ENCODE results near the gene EIF4G3. TPM values are rescaled to one million over a fixed set of nuclear protein-coding genes. Genes with fewer than 3 reads are reported as not detected.

EIF4G3 gene
- total RNA-seq, 1 experiment from 2014 or later = 86.8 TPM

DNA sequence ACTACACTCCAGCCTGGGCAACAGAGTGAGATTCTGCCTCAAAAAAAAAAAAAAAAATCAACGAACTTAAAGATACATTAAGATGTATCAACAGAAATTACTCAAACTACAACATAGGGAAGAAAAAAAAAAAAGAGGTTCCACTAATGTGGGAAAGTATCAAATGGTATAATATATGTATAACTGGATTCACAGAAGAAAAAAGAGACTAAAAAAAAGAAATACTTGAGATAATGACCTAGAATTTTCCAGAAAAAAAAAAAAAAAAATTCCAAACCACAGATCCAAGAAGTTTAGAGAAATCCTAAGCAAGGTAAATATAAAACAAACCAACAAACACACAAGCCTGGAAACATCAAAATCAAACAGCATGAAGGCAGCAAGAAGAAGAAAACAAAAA is 45.5 kb downstream of the EIF4G3 start:
- ChIA-PET POLR2A (ENCODE audit: low non-redundant PET) (no interaction called here), CTCF (no interaction called here)
- H3K27ac ChIP-seq (ENCODE audit: low read depth, low read length, poor library complexity, severe bottlenecking) = no peak overlapping the region
- no TSS peak for BruUV-seq (replicated peaks)
- no peaks in the 10 kb centered on the region for H3K9me3 ChIP-seq (ENCODE audit: low read depth, low read length, poor library complexity, severe bottlenecking)
- no peak overlapping the region for H3K4me3 ChIP-seq (ENCODE audit: low read depth, low read length, poor library complexity, severe bottlenecking)
- TF ChIP-seq, protein P1, sequence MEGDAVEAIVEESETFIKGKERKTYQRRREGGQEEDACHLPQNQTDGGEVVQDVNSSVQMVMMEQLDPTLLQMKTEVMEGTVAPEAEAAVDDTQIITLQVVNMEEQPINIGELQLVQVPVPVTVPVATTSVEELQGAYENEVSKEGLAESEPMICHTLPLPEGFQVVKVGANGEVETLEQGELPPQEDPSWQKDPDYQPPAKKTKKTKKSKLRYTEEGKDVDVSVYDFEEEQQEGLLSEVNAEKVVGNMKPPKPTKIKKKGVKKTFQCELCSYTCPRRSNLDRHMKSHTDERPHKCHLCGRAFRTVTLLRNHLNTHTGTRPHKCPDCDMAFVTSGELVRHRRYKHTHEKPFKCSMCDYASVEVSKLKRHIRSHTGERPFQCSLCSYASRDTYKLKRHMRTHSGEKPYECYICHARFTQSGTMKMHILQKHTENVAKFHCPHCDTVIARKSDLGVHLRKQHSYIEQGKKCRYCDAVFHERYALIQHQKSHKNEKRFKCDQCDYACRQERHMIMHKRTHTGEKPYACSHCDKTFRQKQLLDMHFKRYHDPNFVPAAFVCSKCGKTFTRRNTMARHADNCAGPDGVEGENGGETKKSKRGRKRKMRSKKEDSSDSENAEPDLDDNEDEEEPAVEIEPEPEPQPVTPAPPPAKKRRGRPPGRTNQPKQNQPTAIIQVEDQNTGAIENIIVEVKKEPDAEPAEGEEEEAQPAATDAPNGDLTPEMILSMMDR (conservative IDR thresholded peaks at IDR 0.05; ENCODE audit: low read depth, low read length) = no peak
- no peak for TF ChIP-seq EZH2 (IDR thresholded peaks at IDR 0.05; ENCODE audit: borderline replicate concordance, low read depth, low read length, poor library complexity, severe bottlenecking)
- DNase-seq (ENCODE audit: low spot score) = no peak
- H3K27me3 ChIP-seq (replicated peaks; ENCODE audit: insufficient read depth, low read depth, low read length, poor library complexity) = no peaks in the 10 kb centered on the region
- peaks cover under 1% of the 10 kb centered on the region for H3K36me3 ChIP-seq (ENCODE audit: insufficient read depth, low read length, poor library complexity, severe bottlenecking)
- intact Hi-C loops (cut with micrococcal nuclease; ENCODE audit: unreplicated experiment) = no loop called here
- no peaks in the 10 kb centered on the region for H3K4me1 ChIP-seq (ENCODE audit: insufficient read depth, low read length, poor library complexity, severe bottlenecking)

DNA sequence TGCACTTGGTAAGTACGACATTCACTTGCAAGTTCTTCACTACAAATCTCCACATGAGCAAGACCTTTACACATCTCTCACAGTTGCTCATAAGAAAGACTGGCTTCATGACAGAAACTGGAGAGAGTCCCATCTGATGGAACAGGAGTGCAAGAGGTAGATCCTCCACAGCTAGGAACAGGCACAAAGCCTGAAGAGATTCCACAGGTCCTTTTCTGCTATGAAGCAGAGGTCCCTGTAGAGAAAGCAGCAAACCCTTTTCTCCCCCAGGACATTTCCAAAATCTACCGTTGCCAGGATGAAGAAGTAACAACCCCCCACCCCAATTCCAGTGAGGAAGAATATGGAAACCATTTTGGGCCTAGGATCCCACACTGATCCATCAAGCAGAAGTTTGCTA is 47.3 kb downstream of the EIF4G3 start:
- no peak overlapping the region for H3K4me3 ChIP-seq (ENCODE audit: low read depth, low read length, poor library complexity, severe bottlenecking)
- no peak overlapping the region for H3K27ac ChIP-seq (ENCODE audit: low read depth, low read length, poor library complexity, severe bottlenecking)
- H3K27me3 ChIP-seq (replicated peaks; ENCODE audit: insufficient read depth, low read depth, low read length, poor library complexity) = no peaks in the 10 kb centered on the region
- no peaks in the 10 kb centered on the region for H3K4me1 ChIP-seq (ENCODE audit: insufficient read depth, low read length, poor library complexity, severe bottlenecking)
- ChIA-PET CTCF (interaction anchor here (0.7 kb wide), 1 partner anchor 239 kb away, joined by 9 read pairs; no protein-coding TSS in a partner anchor), POLR2A (ENCODE audit: low non-redundant PET) (no interaction called here)
- no peak for DNase-seq (ENCODE audit: low spot score)
- H3K36me3 ChIP-seq (ENCODE audit: insufficient read depth, low read length, poor library complexity, severe bottlenecking) = peaks cover 2% of the 10 kb centered on the region
- intact Hi-C loops (cut with micrococcal nuclease; ENCODE audit: unreplicated experiment) = no loop called here
- BruUV-seq (replicated peaks) = no TSS peak
- H3K9me3 ChIP-seq (ENCODE audit: low read depth, low read length, poor library complexity, severe bottlenecking) = no peaks in the 10 kb centered on the region
- no peak for TF ChIP-seq EZH2 (IDR thresholded peaks at IDR 0.05; ENCODE audit: borderline replicate concordance, low read depth, low read length, poor library complexity, severe bottlenecking)
- TF ChIP-seq, protein P1 (conservative IDR thresholded peaks at IDR 0.05; ENCODE audit: low read depth, low read length) = no peak

DNA sequence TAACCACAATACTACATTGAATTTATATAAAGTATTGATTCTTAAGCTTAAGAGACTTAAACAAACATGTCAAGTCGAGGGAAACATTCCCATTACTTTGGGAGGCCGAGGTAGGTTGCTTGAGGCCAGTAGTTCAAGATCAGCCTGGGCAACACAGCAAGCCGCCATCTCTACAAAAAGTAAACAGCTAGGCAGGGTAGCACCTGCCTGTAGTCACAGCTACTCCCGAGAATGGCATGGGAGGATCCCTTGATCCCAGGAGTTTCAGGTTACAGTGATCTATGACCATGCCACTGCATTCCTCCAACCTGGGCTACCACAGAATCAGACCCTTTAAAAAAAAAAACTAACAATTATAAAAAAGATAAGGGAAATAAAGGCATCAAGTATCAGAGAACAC is 50.4 kb downstream of the EIF4G3 start:
- Histone ChIP-seq H3K4me1 (ENCODE audit: insufficient read depth, low read length, poor library complexity, severe bottlenecking) (no peaks in the 10 kb centered on the region), H3K4me3 (ENCODE audit: low read depth, low read length, poor library complexity, severe bottlenecking) (no peak overlapping the region), H3K27me3 (replicated peaks; ENCODE audit: insufficient read depth, low read depth, low read length, poor library complexity) (no peaks in the 10 kb centered on the region), H3K27ac (ENCODE audit: low read depth, low read length, poor library complexity, severe bottlenecking) (no peak overlapping the region), H3K9me3 (ENCODE audit: low read depth, low read length, poor library complexity, severe bottlenecking) (no peaks in the 10 kb centered on the region), H3K36me3 (ENCODE audit: insufficient read depth, low read length, poor library complexity, severe bottlenecking) (peaks cover 2% of the 10 kb centered on the region)
- POLR2A ChIA-PET (ENCODE audit: low non-redundant PET) = no interaction called here
- DNase-seq (ENCODE audit: low spot score) = no peak
- intact Hi-C loops (cut with micrococcal nuclease; ENCODE audit: unreplicated experiment) = no loop called here
- CTCF ChIA-PET = no interaction called here
- TF ChIP-seq EZH2 (IDR thresholded peaks at IDR 0.05; ENCODE audit: borderline replicate concordance, low read depth, low read length, poor library complexity, severe bottlenecking) = no peak
- TF ChIP-seq, protein P1 (conservative IDR thresholded peaks at IDR 0.05; ENCODE audit: low read depth, low read length) = no peak
- BruUV-seq (replicated peaks) = no TSS peak

All from A673 (cell line).